Neural cell (in vitro differentiated cells): ENCODE results near the gene CASZ1. TPM values are rescaled to one million over a fixed set of nuclear protein-coding genes. Genes with fewer than 3 reads are reported as not detected.

Source experiments
- H2AFZ ChIP-seq: fragments of 200-600, 300-800 bp; sonication (generic), shearing (Covaris generic); 2 replicates; pipeline ENCODE4 v1.6.0; 2014; ENCODE audit warnings: low read depth, mild to moderate bottlenecking, antibody characterized with exemption, low read length, moderate library complexity
- H3F3A ChIP-seq: fragments of 200-600 bp; shearing (Covaris generic); 2 replicates; pipeline ENCODE4 v1.6.1; 2016; ENCODE audit warnings: mild to moderate bottlenecking, moderate library complexity, mixed read lengths, antibody characterized with exemption, low read length; ENCODE audit not compliant: insufficient read depth, poor library complexity, severe bottlenecking
- H3K27ac ChIP-seq: fragments of 200-600, 300-800 bp; sonication (generic), shearing (Covaris generic); 2 replicates; pipeline ENCODE4 v1.5.1; 2014; ENCODE audit warnings: mild to moderate bottlenecking, low read length, moderate library complexity
- H3K27me3 ChIP-seq: fragments of 300-800, 200-600 bp; sonication (generic), shearing (Covaris generic); 2 replicates; pipeline ENCODE4 v1.6.0; 2014; ENCODE audit warnings: mild to moderate bottlenecking, low read depth, low read length, moderate library complexity; ENCODE audit not compliant: insufficient read depth
- H3K36me3 ChIP-seq: fragments of 300-800, 200-600 bp; sonication (generic), shearing (Covaris generic); 2 replicates; pipeline ENCODE4 v1.5.1; 2014; ENCODE audit warnings: mild to moderate bottlenecking, antibody characterized with exemption, low read length, moderate library complexity; ENCODE audit not compliant: insufficient read depth
- H3K4me2 ChIP-seq: fragments of 300-800, 200-600 bp; sonication (generic), shearing (Covaris generic); 2 replicates; pipeline ENCODE4 v1.6.0; 2014; ENCODE audit warnings: mild to moderate bottlenecking, low read length
- H3K4me3 ChIP-seq: fragments of 300-800, 200-600 bp; sonication (generic), shearing (Covaris generic); 2 replicates; pipeline ENCODE4 v1.5.1; 2014; ENCODE audit warnings: mild to moderate bottlenecking, low read length, moderate library complexity
- H3K79me2 ChIP-seq: fragments of 200-600 bp; shearing (Covaris generic); replicated peaks from 2 replicates; pipeline ENCODE4 v1.6.0; 2014; ENCODE audit warnings: mild to moderate bottlenecking, low read length, moderate library complexity; ENCODE audit not compliant: insufficient read depth
- H3K9ac ChIP-seq: fragments of 300-800, 200-600 bp; sonication (generic), shearing (Covaris generic); 2 replicates; pipeline ENCODE4 v1.6.1; 2016; ENCODE audit warnings: mild to moderate bottlenecking, low read length, mixed read lengths
- H3K9me2 ChIP-seq: fragments of 200-600 bp; shearing (Covaris generic); 2 replicates; pipeline ENCODE4 v1.6.1; 2016; ENCODE audit warnings: mild to moderate bottlenecking, low read length, mixed read lengths; ENCODE audit not compliant: insufficient read depth
- H3K9me3 ChIP-seq: fragments of 200-600, 300-800 bp; sonication (generic), shearing (Covaris generic); 2 replicates; pipeline ENCODE4 v1.6.1; 2016; ENCODE audit warnings: mild to moderate bottlenecking, mixed run types, low read length, moderate library complexity, mixed read lengths
- H4K20me1 ChIP-seq: fragments of 200-600 bp; shearing (Covaris generic); 2 replicates; pipeline ENCODE4 v1.6.1; 2016; ENCODE audit warnings: mild to moderate bottlenecking, mixed run types; ENCODE audit not compliant: insufficient read depth
- CTCF ChIP-seq: fragments of 450-650 bp; IDR thresholded peaks from 2 replicates; pipeline ENCODE4 v1.5.1; 2014; ENCODE audit warnings: antibody characterized with exemption, mild to moderate bottlenecking, moderate library complexity; ENCODE audit not compliant: poor library complexity, severe bottlenecking
- EP300 ChIP-seq: fragments of 450-650 bp; conservative IDR thresholded peaks from 2 replicates; pipeline ENCODE4 v1.6.1; 2014; ENCODE audit warnings: antibody characterized with exemption, mild to moderate bottlenecking, moderate library complexity; ENCODE audit not compliant: poor library complexity, severe bottlenecking
- EZH2 ChIP-seq: fragments of 200-600, 300-800 bp; shearing (Covaris generic), sonication (generic); IDR thresholded peaks from 2 replicates; pipeline ENCODE4 v1.6.1; 2014; ENCODE audit warnings: antibody characterized with exemption, low read length, borderline replicate concordance, mild to moderate bottlenecking; ENCODE audit not compliant: insufficient read depth, poor library complexity, severe bottlenecking
- MXI1 ChIP-seq: fragments of 450-650 bp; conservative IDR thresholded peaks from 2 replicates; pipeline ENCODE4 v1.6.1; 2014; ENCODE audit warnings: antibody characterized with exemption, mild to moderate bottlenecking; ENCODE audit not compliant: poor library complexity, severe bottlenecking
- POLR2AphosphoS5 ChIP-seq: IDR thresholded peaks from 2 replicates; pipeline ENCODE4 v1.6.1; 2012
- RAD21 ChIP-seq: fragments of 450-650 bp; conservative IDR thresholded peaks from 2 replicates; pipeline ENCODE4 v1.6.1; 2014; ENCODE audit warnings: antibody characterized with exemption, mild to moderate bottlenecking, moderate library complexity
- REST ChIP-seq: IDR thresholded peaks from 2 replicates; pipeline ENCODE4 v1.6.1; 2012; ENCODE audit warnings: borderline replicate concordance
- SMC3 ChIP-seq: fragments of 450-650 bp; conservative IDR thresholded peaks from 2 replicates; pipeline ENCODE4 v1.6.1; 2014; ENCODE audit warnings: antibody characterized with exemption, mild to moderate bottlenecking, moderate library complexity; ENCODE audit not compliant: poor library complexity
- TAF1 ChIP-seq: IDR thresholded peaks from 2 replicates; pipeline ENCODE4 v1.6.1; 2012; ENCODE audit warnings: low read depth
- polyA plus RNA-seq: library from polyadenylated mRNA; depleted of rRNA; stranded (reverse); fragments of >200 nt; gene quantifications from 2 replicates; pipeline ENCODE4 v1.2.3, GENCODE V29; 2014

Gene CASZ1
- polyA plus RNA-seq, 1 donor from 2014 or later: 0.27 TPM

- Histone ChIP-seq H3K9ac (no peak overlapping the region), H3K36me3 (no peaks in the 10 kb centered on the region), H3K9me3 (no peaks in the 10 kb centered on the region), H3K4me2 (no peak overlapping the region), H2AFZ (no peak overlapping the region), H3K79me2 (no peaks in the 10 kb centered on the region), H3K27ac (no peak overlapping the region), H3K4me3 (no peak overlapping the region), H3F3A (no peaks in the 10 kb centered on the region), H3K27me3 (no peaks in the 10 kb centered on the region), H3K9me2 (no peaks in the 10 kb centered on the region), H4K20me1 (no peaks in the 10 kb centered on the region)
- no peak for TF ChIP-seq POLR2AphosphoS5
Observed at GRCh38 chr1:10718083-10718415, 78.4 kb downstream of the CASZ1 start.

- TF ChIP-seq SMC3 (no peak), MXI1 (no peak), REST (no peak), POLR2AphosphoS5 (no peak), TAF1 (no peak), CTCF (no peak), RAD21 (no peak), EP300 (no peak), EZH2 (no peak)
- H3K4me2 ChIP-seq: no peak overlapping the region
Observed at GRCh38 chr1:10717296-10718082, 79.0 kb downstream of the CASZ1 start.

More at GRCh38 chr1:10717296-10718082, 79.0 kb downstream of the CASZ1 start:
- Histone ChIP-seq H3F3A (no peaks in the 10 kb centered on the region), H3K27ac (no peak overlapping the region), H2AFZ (no peak overlapping the region), H3K9ac (no peak overlapping the region), H3K27me3 (no peaks in the 10 kb centered on the region), H3K9me2 (no peaks in the 10 kb centered on the region), H3K79me2 (no peaks in the 10 kb centered on the region), H3K9me3 (no peaks in the 10 kb centered on the region), H3K36me3 (no peaks in the 10 kb centered on the region), H4K20me1 (no peaks in the 10 kb centered on the region), H3K4me3 (no peak overlapping the region)
